ENCODE results near the gene KRTAP2-2. TPM values are rescaled to one million over a fixed set of nuclear protein-coding genes. Genes with fewer than 3 reads are reported as not detected.

Gene KRTAP2-2
- polyA plus RNA-seq, 1 of the 3 experiments (the other 2 are of a cell fraction): not detected

GRCh38 chr17:41061964-41062363 lies 6.9 kb upstream of the KRTAP2-2 start:
- Histone ChIP-seq H3K9me3 (no peaks in the 10 kb centered on the region), H3K4me3 (ENCODE audit: low read depth in 2 of 2, low read length in 1 of 2) (no peak overlapping the region), H3K4me2 (no peak overlapping the region), H3F3A (replicated peaks; ENCODE audit: insufficient read depth) (peaks cover 30% of the 10 kb centered on the region), H4K20me1 (ENCODE audit: insufficient read depth) (no peaks in the 10 kb centered on the region), H3K27me3 (ENCODE audit: insufficient read depth) (no peaks in the 10 kb centered on the region), H3K36me3 (replicated peaks in 1 of 2; ENCODE audit: control insufficient read depth in 1 of 2, insufficient read depth in 2 of 2, low read length in 1 of 2) (no peaks in the 10 kb centered on the region), H3K4me1 (ENCODE audit: control insufficient read depth in 1 of 2, insufficient read depth in 2 of 2, low read depth in 1 of 2, low read length in 1 of 2) (peaks cover 0 to 22% of the 10 kb centered on the region in 2 experiments; a peak in 2 of 4 replicates), H3K9me2 (no peaks in the 10 kb centered on the region), H3K79me2 (ENCODE audit: insufficient read depth) (no peaks in the 10 kb centered on the region), H2AFZ (ENCODE audit: low read depth) (no peak overlapping the region), H3K27ac (ENCODE audit: low read depth in 2 of 2, low read length in 1 of 2) (peak overlapping the region; percentile 60 to 62; a peak in 3 of 4 replicates), H3K9ac (no peak overlapping the region)
- TF ChIP-seq EP300 (IDR thresholded peaks at IDR 0.05; ENCODE audit: borderline replicate concordance in 1 of 2, low read depth in 1 of 2, low read length in 1 of 2): peak in 1 of 2 experiments; percentile 49; a peak in 1 of 4 replicates
- TF ChIP-seq USF2 (IDR thresholded peaks at IDR 0.05; ENCODE audit: borderline replicate concordance, low read depth, low read length): no peak
- peak; percentile 68; the same call in 1 of the 2 replicates for TF ChIP-seq FOSL2 (IDR thresholded peaks at IDR 0.05; ENCODE audit: borderline replicate concordance, low read depth)
- no peak for TF ChIP-seq ELF1 (IDR thresholded peaks at IDR 0.05)
- 0 out of 2 replicates have a peak, but pooled peaks have one; percentile 47 for TF ChIP-seq TEAD4 (IDR thresholded peaks at IDR 0.05; ENCODE audit: borderline replicate concordance, insufficient read depth)
- TF ChIP-seq MAX (IDR thresholded peaks at IDR 0.05; ENCODE audit: low read depth): peak; percentile 97
- peak; percentile 60 for TF ChIP-seq JUND (IDR thresholded peaks at IDR 0.05)
- TF ChIP-seq TCF12 (IDR thresholded peaks at IDR 0.05): peak; percentile 64
- no peak for TF ChIP-seq REST (IDR thresholded peaks at IDR 0.05; ENCODE audit: low read depth, low read length)
- TF ChIP-seq CTCF (IDR thresholded peaks at IDR 0.05): peak; percentile 30
- CTCF ChIA-PET: no interaction called here
- DNase-seq: no peak
- POLR2A ChIA-PET: no interaction called here
- WGBS (ENCODE audit: low lambda C conversion rate): 50% methylated on average over 1 of the region's 1 CpG
